PC-9 (cell line): Measurements from ENCODE around the gene LRP1-AS. TPM values are rescaled to one million over a fixed set of nuclear protein-coding genes. Genes with fewer than 3 reads are reported as not detected.

Source experiments
- BruUV-seq: library from RNA; stranded (reverse); fragments of 400-500 nt; replicated peaks from 2 replicates; lab custom pipeline; 2021; lab: Mats Ljungman, UMichigan
- CTCF ChIA-PET: fragments of 300-600 bp; sonication (Branson Sonifier 250); formaldehyde crosslinking; loops from one replicate; lab custom pipeline; 2022; ENCODE audit warnings: antibody characterized with exemption; lab: Charles Lee
- POLR2A ChIA-PET: fragments of 300-600 bp; sonication (Branson Sonifier 250); formaldehyde crosslinking; loops from one replicate; lab custom pipeline; 2022; ENCODE audit warnings: antibody characterized with exemption; ENCODE audit not compliant: unreplicated experiment; lab: Charles Lee
- DNase-seq, 2 experiments: peaks; one replicate each; pipeline versions ENCODE4 v3.0.0 to v3.0.0-alpha.2; 2015 to 2022; ENCODE audit warnings: mixed read lengths in 1 of 2
- H2AFZ ChIP-seq: fragments of 200-600 bp; sonication (generic); 2 replicates; pipeline ENCODE4 v1.8.1; 2017; ENCODE audit warnings: antibody characterized with exemption
- H3F3A ChIP-seq: fragments of 200-600 bp; sonication (generic); 2 replicates; pipeline ENCODE4 v1.8.1; 2017; ENCODE audit warnings: antibody characterized with exemption, mild to moderate bottlenecking, low read depth; ENCODE audit not compliant: insufficient read depth
- H3K27ac ChIP-seq: fragments of 200-600 bp; sonication (generic); 2 replicates; pipeline ENCODE4 v1.6.1; 2016; ENCODE audit warnings: mixed run types
- H3K27me3 ChIP-seq: fragments of 200-600 bp; sonication (generic); 2 replicates; pipeline ENCODE4 v1.6.1; 2016; ENCODE audit warnings: low read depth, mixed run types; ENCODE audit not compliant: insufficient read depth
- H3K36me3 ChIP-seq: fragments of 200-600 bp; sonication (generic); 2 replicates; pipeline ENCODE4 v1.6.1; 2016; ENCODE audit warnings: low read depth, mixed run types
- H3K4me1 ChIP-seq: fragments of 200-600 bp; sonication (generic); replicated peaks from 2 replicates; pipeline ENCODE4 v1.6.1; 2016; ENCODE audit warnings: mixed run types; ENCODE audit not compliant: insufficient read depth
- H3K4me2 ChIP-seq: fragments of 200-600 bp; sonication (generic); 2 replicates; pipeline ENCODE4 v1.6.1; 2017; ENCODE audit warnings: mixed run types
- H3K4me3 ChIP-seq: fragments of 200-600 bp; sonication (generic); 2 replicates; pipeline ENCODE4 v1.6.1; 2016; ENCODE audit warnings: mixed run types
- H3K79me2 ChIP-seq: fragments of 200-600 bp; sonication (generic); 2 replicates; pipeline ENCODE4 v1.6.1; 2017; ENCODE audit warnings: low read depth, mixed run types
- H3K9me2 ChIP-seq: fragments of 200-600 bp; sonication (generic); 2 replicates; pipeline ENCODE4 v1.8.1; 2017; ENCODE audit warnings: mild to moderate bottlenecking; ENCODE audit not compliant: insufficient read depth
- H3K9me3 ChIP-seq: fragments of 200-600 bp; sonication (generic); 2 replicates; pipeline ENCODE4 v1.8.1; 2016; ENCODE audit warnings: low read depth; ENCODE audit not compliant: insufficient read depth
- H4K20me1 ChIP-seq: fragments of 200-600 bp; sonication (generic); 2 replicates; pipeline ENCODE4 v1.8.1; 2017; ENCODE audit not compliant: insufficient read depth
- EZH2 ChIP-seq: fragments of 200-600 bp; sonication (generic); IDR thresholded peaks from 2 replicates; pipeline ENCODE4 v1.8.0; 2017; ENCODE audit warnings: antibody characterized with exemption, low read depth
- intact Hi-C: fragments of 100-400 bp; cut with micrococcal nuclease; formaldehyde crosslinking; loops from one replicate; pipeline ENCODE4 v1.10.0; 2022; ENCODE audit not compliant: unreplicated experiment
- total RNA-seq: library from RNA; stranded (reverse); gene quantifications from 2 replicates; pipeline ENCODE4 v1.2.3, GENCODE V29; 2021
- TF ChIP-seq, protein P1 (sequence below): fragments of 200-600 bp; sonication (generic); conservative IDR thresholded peaks from 2 replicates; pipeline ENCODE4 v1.6.1; 2017; ENCODE audit warnings: mixed run types, antibody characterized with exemption, mild to moderate bottlenecking, moderate library complexity

LRP1-AS gene
- total RNA-seq, 1 experiment from 2014 or later = not detected

DNA sequence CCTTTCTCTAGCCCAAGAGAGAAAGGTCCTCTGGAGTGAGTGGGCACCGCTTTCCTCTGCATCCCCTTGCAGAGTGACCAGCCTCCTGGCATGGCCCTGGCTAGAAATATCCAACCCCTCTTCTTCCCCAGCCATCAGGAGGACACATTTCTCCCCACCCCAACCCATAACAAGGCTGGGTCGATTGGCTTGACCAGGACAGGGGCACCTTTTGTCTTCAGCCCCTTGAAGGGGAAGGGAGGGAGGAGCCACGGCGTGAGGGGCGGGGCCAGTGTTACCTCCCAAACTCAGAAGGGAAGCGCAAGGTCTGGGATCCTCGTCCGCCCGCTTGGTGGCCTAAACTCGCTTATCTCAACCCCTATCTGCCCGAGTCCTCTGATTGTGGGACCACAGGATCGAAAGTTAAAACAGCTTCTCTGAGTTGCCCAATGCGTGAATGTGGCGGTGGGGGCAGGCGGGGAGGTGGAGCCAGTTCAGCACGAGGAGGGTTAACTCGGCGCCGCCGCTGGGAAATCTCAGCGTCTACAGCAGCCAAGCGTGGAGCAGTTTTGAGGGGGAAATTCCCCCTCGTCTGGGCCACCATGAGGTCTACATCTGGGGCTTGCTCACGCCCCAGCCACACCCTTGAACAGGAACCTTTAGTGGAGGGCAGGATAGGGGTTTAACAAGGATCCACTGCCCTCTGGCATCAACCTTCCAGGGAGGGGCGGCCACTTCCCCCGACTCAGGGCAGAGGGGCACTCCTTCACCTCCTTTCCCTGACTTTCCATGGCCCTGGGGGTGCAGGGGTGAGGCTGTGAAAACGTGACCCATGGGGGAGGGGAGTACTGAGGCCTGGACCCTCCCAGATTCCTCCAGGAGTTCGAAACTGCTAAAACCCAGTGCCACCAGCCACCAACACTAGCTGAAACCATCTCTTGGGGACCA is 37.1 kb downstream of the LRP1-AS start:
- H3F3A ChIP-seq = peaks cover 22% of the 10 kb centered on the region
- DNase-seq = peak; percentile 52 to 55
- 0 out of 2 replicates have a peak, but pooled peaks cover 8% of the 10 kb centered on the region for H3K36me3 ChIP-seq
- peaks cover 25% of the 10 kb centered on the region for H3K4me1 ChIP-seq
- H3K4me3 ChIP-seq = peak overlapping the region; percentile 81
- no peaks in the 10 kb centered on the region for H4K20me1 ChIP-seq
- peak overlapping the region; percentile 91 for H3K4me2 ChIP-seq
- no peaks in the 10 kb centered on the region for H3K9me3 ChIP-seq
- H3K27me3 ChIP-seq = no peaks in the 10 kb centered on the region
- H2AFZ ChIP-seq = peak overlapping the region; percentile 78
- H3K79me2 ChIP-seq = peaks cover 21% of the 10 kb centered on the region
- BruUV-seq = TSS peak; percentile 76
- no peaks in the 10 kb centered on the region for H3K9me2 ChIP-seq
- H3K27ac ChIP-seq = peak overlapping the region; percentile 87
- ChIA-PET CTCF (interaction anchor here (0.6 to 2.5 kb wide), 4 partner anchors 17 to 109 kb away, joined by 3 to 25 read pairs (median 7); no protein-coding TSS in a partner anchor), POLR2A (interaction anchor here (1.3 to 2.5 kb wide), 2 partner anchors 18 to 22 kb away, joined by 19 to 28 read pairs; partner anchors contain the start of genes LRP1 and NAB2)
- TF ChIP-seq EZH2 = no peak
- TF ChIP-seq, protein P1, sequence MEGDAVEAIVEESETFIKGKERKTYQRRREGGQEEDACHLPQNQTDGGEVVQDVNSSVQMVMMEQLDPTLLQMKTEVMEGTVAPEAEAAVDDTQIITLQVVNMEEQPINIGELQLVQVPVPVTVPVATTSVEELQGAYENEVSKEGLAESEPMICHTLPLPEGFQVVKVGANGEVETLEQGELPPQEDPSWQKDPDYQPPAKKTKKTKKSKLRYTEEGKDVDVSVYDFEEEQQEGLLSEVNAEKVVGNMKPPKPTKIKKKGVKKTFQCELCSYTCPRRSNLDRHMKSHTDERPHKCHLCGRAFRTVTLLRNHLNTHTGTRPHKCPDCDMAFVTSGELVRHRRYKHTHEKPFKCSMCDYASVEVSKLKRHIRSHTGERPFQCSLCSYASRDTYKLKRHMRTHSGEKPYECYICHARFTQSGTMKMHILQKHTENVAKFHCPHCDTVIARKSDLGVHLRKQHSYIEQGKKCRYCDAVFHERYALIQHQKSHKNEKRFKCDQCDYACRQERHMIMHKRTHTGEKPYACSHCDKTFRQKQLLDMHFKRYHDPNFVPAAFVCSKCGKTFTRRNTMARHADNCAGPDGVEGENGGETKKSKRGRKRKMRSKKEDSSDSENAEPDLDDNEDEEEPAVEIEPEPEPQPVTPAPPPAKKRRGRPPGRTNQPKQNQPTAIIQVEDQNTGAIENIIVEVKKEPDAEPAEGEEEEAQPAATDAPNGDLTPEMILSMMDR = no peak
- intact Hi-C loops = loop anchor here (1.0 to 5.0 kb wide), 3 partner anchors 22 to 353 kb away; no protein-coding TSS in a partner anchor

DNA sequence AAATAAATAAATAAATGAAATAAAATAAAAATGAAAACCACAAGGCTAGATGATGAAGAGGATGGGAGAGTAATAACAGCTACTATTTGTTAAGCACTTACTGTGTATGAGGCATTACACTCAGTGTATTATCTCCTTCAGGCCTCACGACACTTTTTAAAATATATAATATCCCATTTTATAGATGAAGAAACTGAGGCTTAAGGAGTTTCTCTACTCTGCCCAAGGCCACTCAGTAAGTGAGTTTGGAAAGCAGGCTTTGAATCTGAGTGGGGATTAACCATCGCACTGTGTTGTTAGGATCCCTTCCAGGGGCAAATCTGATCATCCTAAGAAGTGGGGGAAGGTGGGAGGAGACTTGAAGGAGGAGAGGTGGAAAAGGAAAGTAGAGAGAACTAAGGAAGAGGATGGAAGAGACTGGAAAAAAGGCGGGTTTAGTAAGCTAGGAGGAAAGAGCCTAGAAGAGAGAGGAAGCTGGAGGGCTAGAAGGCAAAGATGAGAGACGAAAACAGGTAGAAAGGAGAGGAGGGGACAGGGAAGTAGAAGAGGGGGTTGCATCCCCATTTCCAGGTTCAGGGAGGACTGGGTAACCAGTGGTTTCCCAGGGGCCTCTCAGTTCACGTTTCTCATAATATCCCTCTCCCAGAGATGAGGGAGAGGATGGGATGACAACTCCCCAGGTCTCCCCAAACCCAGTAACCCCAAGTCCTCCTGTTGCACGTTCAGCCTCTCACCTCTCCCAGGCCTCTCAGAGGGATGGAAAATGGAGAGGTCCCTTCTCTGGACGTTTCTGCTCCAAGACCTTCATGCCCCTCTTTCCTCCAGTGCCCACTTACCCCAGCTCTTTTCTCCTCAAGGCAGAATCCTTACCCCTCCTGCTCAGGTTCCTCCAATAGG is 38.0 kb downstream of the LRP1-AS start:
- CTCF ChIA-PET = no interaction called here
- BruUV-seq = no TSS peak
- POLR2A ChIA-PET = no interaction called here

More for the DNA sequence above, 38.0 kb downstream of the LRP1-AS start:
- Histone ChIP-seq H3F3A (peaks cover 22% of the 10 kb centered on the region), H3K4me2 (peak overlapping the region; percentile 91), H3K36me3 (0 out of 2 replicates have a peak, but pooled peaks cover 8% of the 10 kb centered on the region), H3K9me2 (no peaks in the 10 kb centered on the region), H2AFZ (peak overlapping the region; percentile 78; the same call in 1 of the 2 replicates), H3K4me1 (peaks cover 25% of the 10 kb centered on the region), H3K27ac (no peak overlapping the region), H3K79me2 (peaks cover 21% of the 10 kb centered on the region), H3K9me3 (no peaks in the 10 kb centered on the region), H4K20me1 (no peaks in the 10 kb centered on the region), H3K27me3 (no peaks in the 10 kb centered on the region), H3K4me3 (peak overlapping the region; percentile 81; the same call in 1 of the 2 replicates)
- no peak for TF ChIP-seq EZH2
- TF ChIP-seq, protein P1 = no peak
- intact Hi-C loops = loop anchor here (5.0 kb wide), 2 partner anchors 133 to 352 kb away; no protein-coding TSS in a partner anchor
- DNase-seq = no peak
